ENCODE data around the gene AGXT. TPM values are rescaled to one million over a fixed set of nuclear protein-coding genes. Genes with fewer than 3 reads are reported as not detected.

Gene AGXT
- total RNA-seq, 1 experiment from 2014 or later, result 0.20 TPM

GRCh38 chr2:240912878-240913809 lies 44.5 kb downstream of the AGXT start:
- Mint-ChIP-seq H3K9me3 (ENCODE audit: unreplicated experiment) (no peaks in the 10 kb centered on the region), H3K4me3 (ENCODE audit: unreplicated experiment) (no peak overlapping the region), H3K27ac (ENCODE audit: unreplicated experiment) (no peak overlapping the region), H3K4me1 (ENCODE audit: low read depth, unreplicated experiment) (no peaks in the 10 kb centered on the region), H3K27me3 (ENCODE audit: insufficient read depth, unreplicated experiment) (peaks cover 6% of the 10 kb centered on the region), H3K36me3 (ENCODE audit: insufficient read depth, unreplicated experiment) (no peaks in the 10 kb centered on the region)
- no peak overlapping the region for H3K4me3 ChIP-seq (ENCODE audit: low read depth, low read length)
- no peak for TF ChIP-seq CTCF (IDR thresholded peaks at IDR 0.05; ENCODE audit: insufficient read depth in 1 of 2, low read depth in 1 of 2, low read length in 1 of 2, severe bottlenecking in 1 of 2, unreplicated experiment in 1 of 2)
- DNase-seq, result no peak
- intact Hi-C loops (cut with micrococcal nuclease; ENCODE audit: unreplicated experiment), result no loop called here
- ChIA-PET POLR2A (no interaction called here), CTCF (interaction anchor here (2.2 to 2.8 kb wide), 2 partner anchors 16 to 56 kb away, joined by 7 to 17 read pairs; partner anchors contain the start of gene MAB21L4)
- H3K4me1 ChIP-seq, result no peaks in the 10 kb centered on the region
- no peaks in the 10 kb centered on the region for H3K36me3 ChIP-seq (ENCODE audit: control insufficient read depth, insufficient read depth, low read length)
- no TSS peak for BruUV-seq (replicated peaks)
- H3K27me3 ChIP-seq (replicated peaks; ENCODE audit: control insufficient read depth, insufficient read depth, low read length), result no peaks in the 10 kb centered on the region
- no peaks in the 10 kb centered on the region for H3K9me3 ChIP-seq

GRCh38 chr2:240913810-240914644 lies 45.4 kb downstream of the AGXT start:
- Histone ChIP-seq H3K4me3 (ENCODE audit: low read depth, low read length) (no peak overlapping the region), H3K27me3 (replicated peaks; ENCODE audit: control insufficient read depth, insufficient read depth, low read length) (no peaks in the 10 kb centered on the region), H3K4me1 (no peaks in the 10 kb centered on the region), H3K9me3 (no peaks in the 10 kb centered on the region), H3K36me3 (ENCODE audit: control insufficient read depth, insufficient read depth, low read length) (no peaks in the 10 kb centered on the region)
- POLR2A ChIA-PET, result no interaction called here
- H3K4me3 Mint-ChIP-seq (ENCODE audit: unreplicated experiment), result no peak overlapping the region
- no peaks in the 10 kb centered on the region for H3K4me1 Mint-ChIP-seq (ENCODE audit: low read depth, unreplicated experiment)
- TF ChIP-seq CTCF (IDR thresholded peaks at IDR 0.05; ENCODE audit: insufficient read depth in 1 of 2, low read depth in 1 of 2, low read length in 1 of 2, severe bottlenecking in 1 of 2, unreplicated experiment in 1 of 2), result peak; percentile 57 to 71
- CTCF ChIA-PET, result interaction anchor here (0.6 to 2.8 kb wide), 13 partner anchors 9 to 249 kb away, joined by 3 to 17 read pairs (median 4); partner anchors contain the start of gene MAB21L4
- H3K9me3 Mint-ChIP-seq (ENCODE audit: unreplicated experiment), result no peaks in the 10 kb centered on the region
- intact Hi-C loops (cut with micrococcal nuclease; ENCODE audit: unreplicated experiment), result no loop called here
- peak; percentile 52 to 72 for DNase-seq
- H3K36me3 Mint-ChIP-seq (ENCODE audit: insufficient read depth, unreplicated experiment), result no peaks in the 10 kb centered on the region
- H3K27me3 Mint-ChIP-seq (ENCODE audit: insufficient read depth, unreplicated experiment), result peaks cover 6% of the 10 kb centered on the region
- BruUV-seq (replicated peaks), result no TSS peak
- no peak overlapping the region for H3K27ac Mint-ChIP-seq (ENCODE audit: unreplicated experiment)

All from Caco-2 (cell line).